ENCODE data around the gene HIVEP3. TPM values are rescaled to one million over a fixed set of nuclear protein-coding genes. Genes with fewer than 3 reads are reported as not detected.
"Not testable (repeated sequence)": the region's sequence is repeated elsewhere in the genome, so short reads cannot be mapped to it uniquely, and the experiment has no call there.

HIVEP3 gene
- total and polyA plus RNA-seq, 2 of the 13 experiments (the other 11 are each of a cell fraction or from before 2014, with no cell fraction given), result 0.05 TPM; not detected in 1

DNA sequence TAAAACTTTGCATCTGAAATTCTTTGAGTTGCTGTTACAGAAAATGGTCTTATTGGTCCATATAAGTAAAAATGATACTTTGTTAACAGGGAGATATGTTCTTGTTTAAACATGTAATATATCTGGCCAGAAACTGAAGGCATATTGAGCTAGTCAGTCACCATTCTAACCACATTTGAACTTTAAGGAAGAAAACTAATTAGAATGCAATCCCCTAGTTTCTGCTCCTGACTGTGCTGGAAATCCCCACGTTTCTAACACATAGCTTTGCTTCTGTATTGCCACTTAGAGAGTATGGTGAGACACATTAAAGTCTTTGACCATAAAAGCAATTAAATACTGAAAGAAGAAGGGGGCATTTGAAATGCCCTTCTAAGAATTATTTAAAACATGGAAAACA, 32.1 kb upstream of the HIVEP3 start:
- no TSS peak for BruUV-seq (replicated peaks)
- WGBS (ENCODE audit: low lambda C conversion rate), result 0% methylated on average over 1 of the region's 1 CpG
- no peak overlapping the region for H3K4me2 ChIP-seq (ENCODE audit: low read depth, low read length)
- no peaks in the 10 kb centered on the region for H3K4me1 ChIP-seq (ENCODE audit: insufficient read depth, low read length)
- no peak overlapping the region for H2AFZ ChIP-seq (ENCODE audit: low read length)
- H3K4me3 ChIP-seq (replicated peaks in 1 of 3; ENCODE audit: insufficient read depth in 1 of 3, low read depth in 2 of 3, low read length in 3 of 3), result no peak overlapping the region
- in situ Hi-C loops (cut with HindIII; ENCODE audit: extremely low pct_ligation_motif_present, low pct_unique_long_range_greater_than_20kb), result no loop called here
- no peaks in the 10 kb centered on the region for H3K9me3 ChIP-seq (ENCODE audit: low read length)
- H3K79me2 ChIP-seq (ENCODE audit: insufficient read depth, low read length), result no peaks in the 10 kb centered on the region
- ATAC-seq, result no peak
- intact Hi-C loops (cut with micrococcal nuclease; ENCODE audit: unreplicated experiment), result no loop called here
- H4K20me1 ChIP-seq (ENCODE audit: insufficient read depth, low read length), result no peaks in the 10 kb centered on the region
- no peak for FAIRE-seq
- ChIA-PET CTCF (ENCODE audit: low intra/inter-chr PET ratio, low total read pairs) (no interaction called here), POLR2A (no interaction called here)
- no peaks in the 10 kb centered on the region for H3K36me3 ChIP-seq (replicated peaks in 1 of 2; ENCODE audit: control insufficient read depth in 1 of 2, insufficient read depth in 2 of 2, low read length in 2 of 2)
- H3K27me3 ChIP-seq (ENCODE audit: control insufficient read depth in 1 of 2, insufficient read depth in 2 of 2, low read length in 2 of 2), result no peaks in the 10 kb centered on the region
- no peak for TF ChIP-seq SP1 (IDR thresholded peaks at IDR 0.05)
- no peak for TF ChIP-seq SP1 (CRISPR knock-in tag; IDR thresholded peaks at IDR 0.05)
- TF ChIP-seq PTBP1 (IDR thresholded peaks at IDR 0.05; ENCODE audit: low read depth, low read length, poor library complexity, severe bottlenecking), result no peak
- TF ChIP-seq KLF11 (CRISPR knock-in tag; IDR thresholded peaks at IDR 0.05), result no peak
- TF ChIP-seq, protein P1, sequence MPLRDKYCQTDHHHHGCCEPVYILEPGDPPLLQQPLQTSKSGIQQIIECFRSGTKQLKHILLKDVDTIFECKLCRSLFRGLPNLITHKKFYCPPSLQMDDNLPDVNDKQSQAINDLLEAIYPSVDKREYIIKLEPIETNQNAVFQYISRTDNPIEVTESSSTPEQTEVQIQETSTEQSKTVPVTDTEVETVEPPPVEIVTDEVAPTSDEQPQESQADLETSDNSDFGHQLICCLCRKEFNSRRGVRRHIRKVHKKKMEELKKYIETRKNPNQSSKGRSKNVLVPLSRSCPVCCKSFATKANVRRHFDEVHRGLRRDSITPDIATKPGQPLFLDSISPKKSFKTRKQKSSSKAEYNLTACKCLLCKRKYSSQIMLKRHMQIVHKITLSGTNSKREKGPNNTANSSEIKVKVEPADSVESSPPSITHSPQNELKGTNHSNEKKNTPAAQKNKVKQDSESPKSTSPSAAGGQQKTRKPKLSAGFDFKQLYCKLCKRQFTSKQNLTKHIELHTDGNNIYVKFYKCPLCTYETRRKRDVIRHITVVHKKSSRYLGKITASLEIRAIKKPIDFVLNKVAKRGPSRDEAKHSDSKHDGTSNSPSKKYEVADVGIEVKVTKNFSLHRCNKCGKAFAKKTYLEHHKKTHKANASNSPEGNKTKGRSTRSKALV (CRISPR knock-in tag; IDR thresholded peaks at IDR 0.05), result no peak
- no peak for DNase-seq (ENCODE audit: low spot score)
- no peak overlapping the region for H3K9ac ChIP-seq (ENCODE audit: insufficient read depth, low read depth, low read length)
- H3K27ac ChIP-seq (ENCODE audit: extremely low read length, insufficient read depth, low read length), result no peak overlapping the region

DNA sequence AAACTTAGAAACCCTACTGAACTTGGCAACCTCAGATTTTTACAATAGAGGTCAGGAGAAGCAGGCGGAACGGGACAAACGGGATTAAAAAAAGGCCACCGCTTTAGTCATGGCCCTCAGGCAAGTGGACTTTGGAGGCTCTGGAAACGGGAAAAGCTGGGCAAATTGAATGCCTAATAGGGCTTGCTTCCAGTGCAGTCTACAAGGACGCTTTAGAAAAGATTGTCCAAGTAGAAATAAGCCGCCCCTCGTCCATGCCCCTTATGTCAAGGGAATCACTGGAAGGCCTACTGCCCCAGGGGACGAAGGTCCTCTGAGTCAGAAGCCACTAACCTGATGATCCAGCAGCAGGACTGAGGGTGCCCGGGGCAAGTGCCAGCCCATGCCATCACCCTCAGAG, 27.2 kb upstream of the HIVEP3 start:
- H3K27me3 ChIP-seq (ENCODE audit: control insufficient read depth in 1 of 2, insufficient read depth in 2 of 2, low read length in 2 of 2); H3K36me3 ChIP-seq (replicated peaks in 1 of 2; ENCODE audit: control insufficient read depth in 1 of 2, insufficient read depth in 2 of 2, low read length in 2 of 2); in situ Hi-C loops (cut with HindIII; ENCODE audit: extremely low pct_ligation_motif_present, low pct_unique_long_range_greater_than_20kb); H3K79me2 ChIP-seq (ENCODE audit: insufficient read depth, low read length); intact Hi-C loops (cut with micrococcal nuclease; ENCODE audit: unreplicated experiment); POLR2A ChIA-PET; FAIRE-seq; H3K4me2 ChIP-seq (ENCODE audit: low read depth, low read length); H2AFZ ChIP-seq (ENCODE audit: low read length); H3K9ac ChIP-seq (ENCODE audit: insufficient read depth, low read depth, low read length); BruUV-seq (replicated peaks); H3K27ac ChIP-seq (ENCODE audit: extremely low read length, insufficient read depth, low read length); CTCF ChIA-PET (ENCODE audit: low intra/inter-chr PET ratio, low total read pairs); H3K4me1 ChIP-seq (ENCODE audit: insufficient read depth, low read length); H3K9me3 ChIP-seq (ENCODE audit: low read length); H3K4me3 ChIP-seq (replicated peaks in 1 of 3; ENCODE audit: insufficient read depth in 1 of 3, low read depth in 2 of 3, low read length in 3 of 3); ATAC-seq; DNase-seq (ENCODE audit: low spot score); H4K20me1 ChIP-seq (ENCODE audit: insufficient read depth, low read length): not testable (repeated sequence)
- WGBS (ENCODE audit: low lambda C conversion rate), result 37% methylated on average over 8 of the region's 10 CpGs

Data from HepG2 (cell line).